Spinal cord (tissue), 10 donors: ENCODE measurements around the gene TNFSF9. TPM values are rescaled to one million over a fixed set of nuclear protein-coding genes. Genes with fewer than 3 reads are reported as not detected.

ENCODE experiments used
- DNase-seq, 6 donors: peaks; one replicate each; pipeline versions ENCODE4 v3.0.0 to v3.0.0-alpha.2; 2013 to 2015; ENCODE audit warnings: low spot score in 6 of 6, low read depth in 4 of 6
- H3K27ac ChIP-seq: one replicate; pipeline ENCODE4 v1.5.1; 2013; ENCODE audit warnings: low read depth, low read length, control low read depth
- H3K27me3 ChIP-seq: one replicate; pipeline ENCODE4 v1.6.1; 2013; ENCODE audit warnings: low read length; ENCODE audit not compliant: control insufficient read depth, insufficient read depth
- H3K36me3 ChIP-seq: one replicate; pipeline ENCODE4 v1.6.1; 2013; ENCODE audit warnings: low read length; ENCODE audit not compliant: control insufficient read depth, insufficient read depth
- H3K4me1 ChIP-seq: one replicate; pipeline ENCODE4 v1.6.1; 2013; ENCODE audit warnings: low read length; ENCODE audit not compliant: control insufficient read depth, insufficient read depth
- H3K4me3 ChIP-seq: one replicate; pipeline ENCODE4 v1.5.1; 2013; ENCODE audit warnings: low read depth, low read length, control low read depth
- H3K9me3 ChIP-seq: one replicate; pipeline ENCODE4 v1.6.1; 2013; ENCODE audit warnings: low read length; ENCODE audit not compliant: control insufficient read depth, insufficient read depth
- WGBS: methylation state at CpG from one replicate; pipeline ENCODE4 v1.1.5; 2013; ENCODE audit warnings: missing lambda C conversion rate; ENCODE audit not compliant: insufficient coverage; 5-methylcytosine and 5-hydroxymethylcytosine counted together
- polyA plus RNA-seq, 2 donors: library from polyadenylated mRNA; unstranded; fragments of 120-200 nt; gene quantifications; one replicate each; pipeline ENCODE4 v1.2.1, GENCODE V29; 2013; ENCODE audit not compliant: insufficient read length in 2 of 2
- total RNA-seq, 2 donors: library from RNA; depleted of rRNA in 1 of 2; stranded (reverse); fragments of 120-200 nt in 1 of 2; fragments of >200 nt in 1 of 2; gene quantifications; one replicate each; pipeline versions ENCODE4 v1.2.3 to v1.2.4, GENCODE V29; 2013 to 2014
- donor health status: healthy.

TNFSF9 gene
- total and polyA plus RNA-seq, 4 donors = 1.5 to 6.8 (median 4.8) TPM

GRCh38 chr19:6518145-6518911, 12.5 kb upstream of the TNFSF9 start:
- H3K27ac ChIP-seq = no peak overlapping the region
- WGBS = 61% methylated on average over 11 of the region's 14 CpGs

DNA sequence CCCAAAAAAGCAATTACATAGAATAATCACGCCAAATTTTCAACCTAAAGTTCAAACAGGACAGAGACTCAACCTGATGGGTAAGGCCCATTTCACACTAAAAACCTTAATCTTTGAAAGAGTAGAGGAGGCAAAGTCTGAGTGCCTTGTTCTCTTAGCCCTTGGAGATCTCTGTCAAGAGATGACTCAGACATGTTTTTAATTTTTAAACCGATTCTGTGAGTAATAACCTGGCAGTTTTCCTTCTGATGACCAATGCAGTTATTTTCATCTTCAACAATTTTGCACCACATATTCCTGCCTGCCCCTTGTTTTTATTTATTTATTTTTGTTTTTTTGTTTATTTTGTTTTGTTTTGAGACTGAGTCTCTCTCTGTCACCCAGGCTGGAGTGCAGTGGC, 11.5 kb upstream of the TNFSF9 start:
- no peaks in the 10 kb centered on the region for H3K27me3 ChIP-seq
- peaks cover 12% of the 10 kb centered on the region for H3K4me1 ChIP-seq
- DNase-seq = no peak
- H3K4me3 ChIP-seq = no peak overlapping the region
- H3K9me3 ChIP-seq = no peaks in the 10 kb centered on the region
- 100% methylated on average over 1 of the region's 2 CpGs for WGBS
- no peaks in the 10 kb centered on the region for H3K36me3 ChIP-seq
- no peak overlapping the region for H3K27ac ChIP-seq

More at GRCh38 chr19:6518145-6518911, 12.5 kb upstream of the TNFSF9 start:
- Histone ChIP-seq H3K4me3 (no peak overlapping the region), H3K4me1 (peaks cover 12% of the 10 kb centered on the region), H3K27me3 (no peaks in the 10 kb centered on the region), H3K36me3 (no peaks in the 10 kb centered on the region), H3K9me3 (no peaks in the 10 kb centered on the region)
- no peak for DNase-seq

DNA sequence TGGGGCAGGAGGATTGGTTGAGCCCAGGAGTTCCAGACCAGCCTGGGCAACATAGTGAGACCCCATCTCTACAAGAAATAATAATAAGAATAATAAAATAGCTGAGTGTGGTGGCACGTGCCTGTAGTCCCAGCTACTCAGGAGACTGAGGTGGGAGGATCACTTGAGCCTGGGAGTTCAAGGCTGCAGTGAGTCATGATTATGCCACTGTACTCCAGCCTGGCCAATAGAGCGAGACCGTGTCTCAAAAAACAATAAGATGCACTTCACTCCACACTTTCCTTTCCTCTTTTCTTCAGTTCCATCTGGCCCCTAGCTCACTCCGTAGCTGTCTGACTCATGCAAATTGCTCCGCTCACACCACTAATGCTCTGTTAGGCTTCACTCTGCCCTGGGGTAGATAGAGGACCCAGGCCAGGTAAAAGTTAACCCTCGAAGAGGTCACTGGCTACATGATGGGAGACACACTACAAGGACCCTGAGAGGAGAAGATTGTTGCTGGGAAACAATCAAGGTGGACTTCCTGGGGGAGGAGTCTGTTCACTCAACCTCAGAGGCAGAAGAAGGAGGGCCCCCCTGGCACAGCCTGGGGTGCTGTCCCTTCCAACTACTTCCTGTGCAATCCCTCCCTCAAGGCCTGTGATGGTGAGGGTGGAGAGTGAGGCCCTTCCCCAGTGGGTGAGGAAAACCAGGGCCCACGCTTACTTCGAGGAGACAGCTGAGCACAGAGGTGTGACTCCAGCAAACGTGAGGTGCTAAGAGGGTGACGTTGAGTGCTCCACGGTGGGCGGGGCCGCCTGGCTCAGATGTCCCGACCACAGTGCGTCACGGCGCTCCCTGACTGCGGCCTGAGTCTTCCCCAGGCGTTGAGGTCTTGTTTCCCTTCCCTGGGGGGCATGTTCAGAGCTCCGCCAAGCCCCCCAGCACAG, 8.8 kb upstream of the TNFSF9 start:
- Histone ChIP-seq H3K27me3 (no peaks in the 10 kb centered on the region), H3K27ac (no peak overlapping the region), H3K4me1 (peaks cover 2% of the 10 kb centered on the region), H3K9me3 (no peaks in the 10 kb centered on the region), H3K36me3 (no peaks in the 10 kb centered on the region), H3K4me3 (no peak overlapping the region)
- 65% methylated on average over 19 of the region's 20 CpGs for WGBS
- DNase-seq = no peak

DNA sequence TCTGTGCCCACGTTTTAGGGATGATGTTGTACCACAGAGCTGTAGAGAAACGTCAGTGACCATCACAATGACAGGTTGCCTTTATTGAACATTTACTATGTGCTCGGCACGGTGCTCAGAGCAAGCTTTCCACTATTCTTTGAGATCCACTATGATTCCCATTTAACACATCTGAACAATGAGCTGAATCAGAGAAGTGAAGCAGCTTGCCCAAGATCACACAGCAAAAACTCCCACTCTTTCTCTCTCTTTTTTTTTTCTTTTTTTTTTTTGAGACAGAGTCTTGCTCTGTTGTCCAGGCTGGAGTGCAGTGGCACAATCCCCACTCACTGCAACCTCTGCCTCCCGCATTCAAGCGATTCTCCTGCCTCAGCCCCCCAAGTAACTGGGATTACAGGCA, 8.1 kb upstream of the TNFSF9 start:
- WGBS = 74% methylated on average over 4 of the region's 6 CpGs

DNA sequence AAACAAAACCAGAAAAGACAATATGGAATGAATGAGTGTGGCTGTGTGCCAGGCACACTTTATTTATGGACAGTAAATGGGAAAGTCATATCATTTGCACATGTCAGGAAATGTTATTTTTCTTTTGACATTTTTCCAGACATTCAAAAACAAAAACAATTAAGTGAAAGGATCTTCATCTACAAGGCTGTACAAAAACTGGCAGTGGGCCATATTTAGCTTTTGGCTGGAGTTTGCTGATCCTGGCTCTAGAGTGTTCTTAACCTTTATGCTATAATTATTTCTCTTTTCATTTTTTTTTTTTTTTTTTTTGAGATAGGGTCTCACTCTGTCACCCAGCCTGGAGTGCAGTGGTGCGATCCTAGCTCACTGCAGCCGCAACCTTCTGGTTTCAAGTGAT, 6.5 kb upstream of the TNFSF9 start:
- 94% methylated on average over 2 of the region's 2 CpGs for WGBS
- Histone ChIP-seq H3K27me3 (no peaks in the 10 kb centered on the region), H3K9me3 (no peaks in the 10 kb centered on the region), H3K36me3 (no peaks in the 10 kb centered on the region), H3K4me3 (no peak overlapping the region), H3K27ac (no peak overlapping the region), H3K4me1 (peaks cover 9% of the 10 kb centered on the region)
- peak in 1 of 6 donors; percentile 3 for DNase-seq

More for the DNA sequence above, 8.1 kb upstream of the TNFSF9 start:
- no peaks in the 10 kb centered on the region for H3K4me1 ChIP-seq
- no peak for DNase-seq
- H3K4me3 ChIP-seq = no peak overlapping the region
- H3K27me3 ChIP-seq = no peaks in the 10 kb centered on the region
- no peaks in the 10 kb centered on the region for H3K36me3 ChIP-seq
- no peaks in the 10 kb centered on the region for H3K9me3 ChIP-seq
- no peak overlapping the region for H3K27ac ChIP-seq

DNA sequence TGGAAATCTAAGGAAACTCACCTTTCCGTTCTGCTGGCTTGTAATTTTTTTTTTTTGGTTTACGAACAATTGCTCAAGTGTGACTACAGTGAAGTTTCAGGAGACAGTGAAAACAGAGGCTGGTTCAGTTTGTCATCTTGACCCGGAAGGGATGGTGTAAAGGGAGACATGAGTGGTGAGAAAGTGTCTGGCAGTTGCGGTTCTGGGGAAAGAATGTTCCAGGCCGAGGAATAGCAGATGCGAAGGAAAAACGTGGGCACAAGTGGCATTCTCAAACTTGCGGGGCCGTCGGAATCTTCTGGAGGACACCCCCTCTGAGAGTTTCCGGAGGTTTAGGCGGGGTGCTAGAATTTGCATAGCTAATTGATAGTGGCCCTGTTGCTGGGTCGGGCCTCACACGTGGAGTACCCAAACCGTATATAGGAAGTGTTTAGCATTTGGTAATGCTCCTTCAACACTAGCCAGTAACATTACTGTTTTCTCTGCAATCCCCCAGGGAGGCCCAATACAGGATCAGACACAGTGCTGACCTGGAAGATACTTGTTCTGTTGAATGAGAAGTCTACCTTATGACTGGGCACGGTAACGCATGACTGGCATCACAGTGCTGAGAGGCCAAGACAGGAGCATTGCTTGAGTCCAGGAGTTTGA, 2.8 kb upstream of the TNFSF9 start:
- Histone ChIP-seq H3K9me3 (no peaks in the 10 kb centered on the region), H3K4me3 (no peak overlapping the region), H3K27ac (no peak overlapping the region), H3K27me3 (peaks cover 17% of the 10 kb centered on the region), H3K36me3 (no peaks in the 10 kb centered on the region), H3K4me1 (peaks cover 22% of the 10 kb centered on the region)
- no peak for DNase-seq
- WGBS = 65% methylated on average over 15 of the region's 17 CpGs

DNA sequence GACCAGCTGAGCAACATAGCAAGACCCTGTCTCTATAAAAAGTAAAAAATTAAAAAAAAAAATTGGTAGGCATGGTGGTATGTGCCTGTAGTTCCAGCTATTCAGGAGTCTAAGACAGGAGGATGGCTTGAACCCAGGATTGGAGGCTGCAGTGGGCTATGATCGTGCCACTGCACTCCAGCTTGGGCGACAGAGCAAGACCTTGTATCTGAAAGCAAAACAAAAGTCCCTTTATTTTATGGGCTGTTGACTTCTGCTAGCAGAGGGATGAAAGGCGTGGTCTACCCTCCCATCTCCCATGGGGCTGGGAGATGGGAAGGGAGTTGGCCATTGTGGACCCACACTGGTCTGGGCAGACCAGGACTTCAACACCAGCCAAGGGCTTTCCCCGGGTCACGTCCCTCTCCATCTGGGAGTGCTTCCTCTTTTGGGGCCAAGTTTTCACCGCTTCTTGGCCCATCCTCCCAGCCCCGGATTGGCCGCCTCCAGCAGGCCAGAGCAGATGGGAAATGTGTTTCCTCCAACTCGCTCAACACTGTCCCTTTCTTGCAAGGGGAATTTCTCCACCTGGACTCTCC, 2.2 kb upstream of the TNFSF9 start:
- Histone ChIP-seq H3K27me3 (peaks cover 17% of the 10 kb centered on the region), H3K36me3 (no peaks in the 10 kb centered on the region), H3K27ac (no peak overlapping the region), H3K4me3 (no peak overlapping the region), H3K4me1 (peaks cover 22% of the 10 kb centered on the region), H3K9me3 (no peaks in the 10 kb centered on the region)
- peak in 1 of 6 donors; percentile 22 for DNase-seq
- 29% methylated on average over 7 of the region's 9 CpGs for WGBS

DNA sequence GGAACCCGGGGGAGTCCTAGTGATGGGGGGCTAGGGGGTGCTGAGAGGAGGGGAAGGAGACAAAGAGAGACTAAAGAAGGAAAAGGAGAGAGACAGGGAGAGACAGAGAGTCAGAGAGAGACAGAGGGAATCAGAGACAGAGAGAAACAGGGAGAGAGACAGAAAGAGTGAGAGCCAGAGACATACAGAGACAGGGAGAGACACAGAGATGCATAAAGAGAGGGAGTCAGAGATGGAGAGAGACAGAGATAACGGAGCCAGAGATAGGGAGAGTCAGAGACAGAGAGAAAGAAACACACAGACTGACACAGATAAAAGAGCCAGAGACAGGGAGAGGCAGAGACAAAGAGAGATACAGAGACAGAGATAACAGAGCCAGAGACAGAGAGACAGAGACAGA, 1.5 kb upstream of the TNFSF9 start:
- no peak overlapping the region for H3K27ac ChIP-seq

GRCh38 chr19:6529937-6530385, 865 bp upstream of the TNFSF9 start:
- Histone ChIP-seq H3K27ac (no peak overlapping the region), H3K27me3 (peaks cover 25% of the 10 kb centered on the region), H3K9me3 (no peaks in the 10 kb centered on the region), H3K4me1 (peaks cover 31% of the 10 kb centered on the region), H3K4me3 (peak overlapping the region; percentile 71), H3K36me3 (peaks cover 6% of the 10 kb centered on the region)
- DNase-seq = no peak
- WGBS = 89% methylated on average over 2 of the region's 2 CpGs

More for the DNA sequence above, 1.5 kb upstream of the TNFSF9 start:
- H3K4me1 ChIP-seq = peaks cover 25% of the 10 kb centered on the region
- WGBS = 61% methylated on average over 2 of the region's 2 CpGs
- no peak for DNase-seq
- no peaks in the 10 kb centered on the region for H3K9me3 ChIP-seq
- H3K4me3 ChIP-seq = no peak overlapping the region
- no peaks in the 10 kb centered on the region for H3K36me3 ChIP-seq
- peaks cover 21% of the 10 kb centered on the region for H3K27me3 ChIP-seq
